HUES6 (cell line): ENCODE data around the gene LGI2.
A peak's percentile ranks its signal among the peaks of the same experiment; 100 is the strongest.

Source experiments
- H3K27ac ChIP-seq: 2 replicates; pipeline ENCODE4 v1.7.0; 2013; ENCODE audit warnings: low read depth, mild to moderate bottlenecking, low read length, inconsistent platforms
- H3K27me3 ChIP-seq: 2 replicates; pipeline ENCODE4 v1.6.1; 2013; ENCODE audit warnings: low read length; ENCODE audit not compliant: control insufficient read depth, insufficient read depth
- H3K36me3 ChIP-seq: 2 replicates; pipeline ENCODE4 v1.6.1; 2013; ENCODE audit warnings: low read length; ENCODE audit not compliant: control insufficient read depth, insufficient read depth
- H3K4me1 ChIP-seq: 2 replicates; pipeline ENCODE4 v1.6.1; 2013; ENCODE audit warnings: low read length; ENCODE audit not compliant: control insufficient read depth, insufficient read depth
- H3K4me3 ChIP-seq: 2 replicates; pipeline ENCODE4 v1.5.1; 2013; ENCODE audit warnings: low read depth, low read length
- H3K9ac ChIP-seq: one replicate; pipeline ENCODE4 v1.6.1; 2013; ENCODE audit warnings: mild to moderate bottlenecking, low read length
- H3K9me3 ChIP-seq: 2 replicates; pipeline ENCODE4 v1.6.1; 2013; ENCODE audit warnings: low read depth, low read length; ENCODE audit not compliant: control insufficient read depth, insufficient read depth

Gene LGI2

GRCh38 chr4:25050370-25051078 is 19.8 kb upstream of the LGI2 start:
- H3K27ac ChIP-seq = no peak overlapping the region
- no peaks in the 10 kb centered on the region for H3K4me1 ChIP-seq
- H3K4me3 ChIP-seq = no peak overlapping the region
- H3K9me3 ChIP-seq = peaks cover 15% of the 10 kb centered on the region
- no peaks in the 10 kb centered on the region for H3K36me3 ChIP-seq
- H3K9ac ChIP-seq = no peak overlapping the region
- H3K27me3 ChIP-seq = no peaks in the 10 kb centered on the region

- Histone ChIP-seq H3K4me1 (no peaks in the 10 kb centered on the region), H3K9me3 (0 out of 2 replicates have a peak, but pooled peaks cover 3% of the 10 kb centered on the region), H3K9ac (no peak overlapping the region), H3K36me3 (no peaks in the 10 kb centered on the region), H3K27ac (no peak overlapping the region), H3K4me3 (no peak overlapping the region), H3K27me3 (peaks cover 9% of the 10 kb centered on the region; the same call in 1 of the 2 replicates)
These were observed 12.8 kb upstream of the LGI2 start for GRCh38 chr4:25043548-25043947.

- H3K27me3 ChIP-seq = peaks cover 44% of the 10 kb centered on the region
- H3K4me3 ChIP-seq = no peak overlapping the region
- no peak overlapping the region for H3K9ac ChIP-seq
- H3K4me1 ChIP-seq = peaks cover 15% of the 10 kb centered on the region
- H3K9me3 ChIP-seq = 0 out of 2 replicates have a peak, but pooled peaks cover 3% of the 10 kb centered on the region
- H3K27ac ChIP-seq = no peak overlapping the region
- no peaks in the 10 kb centered on the region for H3K36me3 ChIP-seq
These were observed 2.8 kb upstream of the LGI2 start for GRCh38 chr4:25033526-25033925.

- Histone ChIP-seq H3K36me3 (no peaks in the 10 kb centered on the region), H3K27me3 (peaks cover 52% of the 10 kb centered on the region), H3K27ac (no peak overlapping the region), H3K4me3 (no peak overlapping the region), H3K9ac (no peak overlapping the region), H3K4me1 (peaks cover 15% of the 10 kb centered on the region), H3K9me3 (0 out of 2 replicates have a peak, but pooled peaks cover 3% of the 10 kb centered on the region)
These were observed 1.4 kb upstream of the LGI2 start for GRCh38 chr4:25032126-25032525.

- Histone ChIP-seq H3K27me3 (peaks cover 50% of the 10 kb centered on the region), H3K36me3 (no peaks in the 10 kb centered on the region), H3K9me3 (0 out of 2 replicates have a peak, but pooled peaks cover 3% of the 10 kb centered on the region), H3K27ac (no peak overlapping the region), H3K4me3 (peak overlapping the region; percentile 64), H3K9ac (peak overlapping the region; percentile 12), H3K4me1 (peaks cover 15% of the 10 kb centered on the region)
These were observed 403 bp upstream of the LGI2 start for GRCh38 chr4:25031077-25031621.

- Histone ChIP-seq H3K4me1 (peaks cover 15% of the 10 kb centered on the region), H3K36me3 (no peaks in the 10 kb centered on the region), H3K27ac (no peak overlapping the region), H3K9me3 (0 out of 2 replicates have a peak, but pooled peaks cover 2% of the 10 kb centered on the region), H3K9ac (no peak overlapping the region), H3K27me3 (peaks cover 50% of the 10 kb centered on the region), H3K4me3 (peak overlapping the region; percentile 64)
These were observed 1.1 kb downstream of the LGI2 start for GRCh38 chr4:25029479-25030276.

GRCh38 chr4:25028851-25029250 is 1.9 kb downstream of the LGI2 start:
- no peaks in the 10 kb centered on the region for H3K36me3 ChIP-seq
- H3K4me3 ChIP-seq = no peak overlapping the region
- peaks cover 50% of the 10 kb centered on the region for H3K27me3 ChIP-seq
- H3K27ac ChIP-seq = no peak overlapping the region
- H3K9ac ChIP-seq = no peak overlapping the region
- H3K4me1 ChIP-seq = peaks cover 15% of the 10 kb centered on the region
- no peaks in the 10 kb centered on the region for H3K9me3 ChIP-seq

- no peak overlapping the region for H3K4me3 ChIP-seq
- no peaks in the 10 kb centered on the region; the same call in 1 of the 2 replicates for H3K36me3 ChIP-seq
- no peak overlapping the region for H3K9ac ChIP-seq
- H3K27ac ChIP-seq = no peak overlapping the region
- H3K4me1 ChIP-seq = no peaks in the 10 kb centered on the region
- no peaks in the 10 kb centered on the region for H3K9me3 ChIP-seq
- peaks cover under 1% of the 10 kb centered on the region; the same call in 1 of the 2 replicates for H3K27me3 ChIP-seq
These were observed 8.0 kb downstream of the LGI2 start for GRCh38 chr4:25022766-25023165.

- H3K9me3 ChIP-seq = no peaks in the 10 kb centered on the region
- no peaks in the 10 kb centered on the region; the same call in 1 of the 2 replicates for H3K36me3 ChIP-seq
- H3K27me3 ChIP-seq = no peaks in the 10 kb centered on the region
- no peak overlapping the region for H3K9ac ChIP-seq
- no peak overlapping the region for H3K4me3 ChIP-seq
- no peak overlapping the region for H3K27ac ChIP-seq
- H3K4me1 ChIP-seq = no peaks in the 10 kb centered on the region
These were observed 9.5 kb downstream of the LGI2 start for GRCh38 chr4:25021216-25021615.

- H3K27ac ChIP-seq = no peak overlapping the region
- peaks cover 1% of the 10 kb centered on the region; the same call in 1 of the 2 replicates for H3K4me1 ChIP-seq
These were observed 10.5 kb downstream of the LGI2 start for GRCh38 chr4:25020236-25020635.

GRCh38 chr4:25019501-25019900 is 11.2 kb downstream of the LGI2 start:
- Histone ChIP-seq H3K27ac (no peak overlapping the region), H3K27me3 (no peaks in the 10 kb centered on the region), H3K4me3 (no peak overlapping the region), H3K36me3 (no peaks in the 10 kb centered on the region; the same call in 1 of the 2 replicates), H3K4me1 (peaks cover 5% of the 10 kb centered on the region; the same call in 1 of the 2 replicates), H3K9me3 (no peaks in the 10 kb centered on the region), H3K9ac (no peak overlapping the region)

More at GRCh38 chr4:25020236-25020635, 10.5 kb downstream of the LGI2 start:
- Histone ChIP-seq H3K9ac (no peak overlapping the region), H3K27me3 (no peaks in the 10 kb centered on the region), H3K36me3 (no peaks in the 10 kb centered on the region; the same call in 1 of the 2 replicates), H3K4me3 (no peak overlapping the region), H3K9me3 (no peaks in the 10 kb centered on the region)
